ENCODE data around the gene NPHP4.

The NPHP4 gene

GRCh38 chr1:5951846-5952410 lies 40.3 kb downstream of the NPHP4 start:
- Mint-ChIP-seq H3K9me3 (no peaks in the 10 kb centered on the region), H3K27ac (peak overlapping the region; percentile 17), H3K36me3 (ENCODE audit: low read depth) (peaks cover 58% of the 10 kb centered on the region), H3K27me3 (ENCODE audit: low read depth, poor library complexity) (no peaks in the 10 kb centered on the region), H3K4me3 (no peak overlapping the region), H3K4me1 (peaks cover 20% of the 10 kb centered on the region)
- no peak for TF ChIP-seq CTCF (IDR thresholded peaks at IDR 0.05)
- no peak for DNase-seq

- Mint-ChIP-seq H3K4me3 (no peak overlapping the region), H3K4me1 (peaks cover 20% of the 10 kb centered on the region), H3K27me3 (ENCODE audit: low read depth, poor library complexity) (no peaks in the 10 kb centered on the region), H3K9me3 (no peaks in the 10 kb centered on the region), H3K36me3 (ENCODE audit: low read depth) (peaks cover 60% of the 10 kb centered on the region), H3K27ac (peak overlapping the region; percentile 17)
- TF ChIP-seq CTCF (IDR thresholded peaks at IDR 0.05), result no peak
- no peak for DNase-seq
These were observed 41.0 kb downstream of the NPHP4 start for GRCh38 chr1:5950994-5951785.

- H3K4me3 Mint-ChIP-seq, result no peak overlapping the region
- no peak overlapping the region for H3K27ac Mint-ChIP-seq
- no peaks in the 10 kb centered on the region for H3K9me3 Mint-ChIP-seq
- H3K36me3 Mint-ChIP-seq (ENCODE audit: low read depth), result peaks cover 65% of the 10 kb centered on the region
- no peak for DNase-seq
- TF ChIP-seq CTCF (IDR thresholded peaks at IDR 0.05), result no peak
- no peaks in the 10 kb centered on the region for H3K27me3 Mint-ChIP-seq (ENCODE audit: low read depth, poor library complexity)
- peaks cover 20% of the 10 kb centered on the region for H3K4me1 Mint-ChIP-seq
These were observed 41.9 kb downstream of the NPHP4 start for GRCh38 chr1:5950201-5950895.

- no peak overlapping the region for H3K4me3 Mint-ChIP-seq
- no peak for TF ChIP-seq CTCF (IDR thresholded peaks at IDR 0.05)
- no peak for DNase-seq
These were observed 42.5 kb downstream of the NPHP4 start for GRCh38 chr1:5949761-5950100.

GRCh38 chr1:5949085-5949760 lies 43.0 kb downstream of the NPHP4 start:
- DNase-seq, result no peak
- Mint-ChIP-seq H3K27ac (peak overlapping the region; percentile 4), H3K4me3 (no peak overlapping the region), H3K4me1 (peaks cover 20% of the 10 kb centered on the region), H3K9me3 (no peaks in the 10 kb centered on the region), H3K27me3 (ENCODE audit: low read depth, poor library complexity) (no peaks in the 10 kb centered on the region), H3K36me3 (ENCODE audit: low read depth) (peaks cover 72% of the 10 kb centered on the region)
- TF ChIP-seq CTCF (IDR thresholded peaks at IDR 0.05), result no peak

More at GRCh38 chr1:5949761-5950100, 42.5 kb downstream of the NPHP4 start:
- H3K9me3 Mint-ChIP-seq, result no peaks in the 10 kb centered on the region
- H3K27me3 Mint-ChIP-seq (ENCODE audit: low read depth, poor library complexity), result no peaks in the 10 kb centered on the region
- H3K27ac Mint-ChIP-seq, result no peak overlapping the region
- peaks cover 68% of the 10 kb centered on the region for H3K36me3 Mint-ChIP-seq (ENCODE audit: low read depth)
- H3K4me1 Mint-ChIP-seq, result peaks cover 20% of the 10 kb centered on the region
